GM19372 (cell line): ENCODE data around the gene CLASP2.
"Not testable (repeated sequence)": the region's sequence is repeated elsewhere in the genome, so short reads cannot be mapped to it uniquely, and the experiment has no call there.

Source experiments
- ATAC-seq: cut with Tn5 transposase; IDR thresholded peaks from one replicate; pipeline ENCODE4 v1.9.1; 2021; ENCODE audit warnings: mild to moderate bottlenecking, low read depth, moderate library complexity; ENCODE audit not compliant: unreplicated experiment

Gene CLASP2

GRCh38 chr3:33467786-33468185, 250.3 kb downstream of the CLASP2 start:
- ATAC-seq = no peak

- ATAC-seq = no peak
Observed at GRCh38 chr3:33461097-33461496, 257.0 kb downstream of the CLASP2 start.

- ATAC-seq = not testable (repeated sequence)
Observed at GRCh38 chr3:33459577-33459976, 258.5 kb downstream of the CLASP2 start.

GRCh38 chr3:33458446-33458845, 259.6 kb downstream of the CLASP2 start:
- ATAC-seq = no peak

GRCh38 chr3:33456756-33457155, 261.3 kb downstream of the CLASP2 start:
- no peak for ATAC-seq

GRCh38 chr3:33453331-33453761, 264.7 kb downstream of the CLASP2 start:
- ATAC-seq = no peak

- not testable (repeated sequence) for ATAC-seq
Observed at GRCh38 chr3:33451994-33452393, 266.1 kb downstream of the CLASP2 start.

- no peak for ATAC-seq
Observed at GRCh38 chr3:33447958-33448357, 270.1 kb downstream of the CLASP2 start.

GRCh38 chr3:33447256-33447625, 270.8 kb downstream of the CLASP2 start:
- not testable (repeated sequence) for ATAC-seq
